ENCODE results near the gene B4GALT5. TPM values are rescaled to one million over a fixed set of nuclear protein-coding genes. Genes with fewer than 3 reads are reported as not detected.
"Not testable (repeated sequence)": the region's sequence is repeated elsewhere in the genome, so short reads cannot be mapped to it uniquely, and the experiment has no call there.

The B4GALT5 gene
- total and polyA plus RNA-seq, 2 donors from 2014 or later, result 21.4 to 73.3 TPM

- DNase-seq, result peak in 1 of 5 donors; percentile 46
- Histone ChIP-seq H3K9me3 (ENCODE audit: control insufficient read depth in 2 of 3, insufficient read depth in 1 of 3, low read length in 3 of 3) (no peaks in the 10 kb centered on the region), H3K27me3 (ENCODE audit: control insufficient read depth, insufficient read depth, low read length) (no peaks in the 10 kb centered on the region), H3K27ac (ENCODE audit: low read depth in 2 of 2, low read length in 2 of 2) (peak overlapping the region; percentile 5 to 78), H3K9ac (ENCODE audit: low read length in 3 of 3) (peak overlapping the region in 2 of 3 donors; percentile 24 to 52), H3K4me1 (ENCODE audit: control insufficient read depth in 2 of 3, insufficient read depth in 2 of 3, low read depth in 1 of 3, low read length in 3 of 3) (peaks cover 2 to 20% (median 15%) of the 10 kb centered on the region in 3 donors), H3K4me3 (ENCODE audit: low read length in 3 of 3) (peak overlapping the region in 1 of 3 donors; percentile 16), H3K36me3 (ENCODE audit: control insufficient read depth in 2 of 3, insufficient read depth in 3 of 3, low read length in 3 of 3) (no peaks in the 10 kb centered on the region)
- TF ChIP-seq CTCF (IDR thresholded peaks at IDR 0.05; ENCODE audit: borderline replicate concordance, extremely low read depth, insufficient read depth), result no peak
- no peak for FAIRE-seq
- intact Hi-C loops (cut with DNase I), result no loop called here
These were observed 7.0 kb downstream of the B4GALT5 start for GRCh38 chr20:49706630-49707091.

- H3K4me3 ChIP-seq (ENCODE audit: low read length in 3 of 3); intact Hi-C loops (cut with DNase I); H3K27ac ChIP-seq (ENCODE audit: low read depth in 2 of 2, low read length in 2 of 2); H3K27me3 ChIP-seq (ENCODE audit: control insufficient read depth, insufficient read depth, low read length); H3K9me3 ChIP-seq (ENCODE audit: control insufficient read depth in 2 of 3, insufficient read depth in 1 of 3, low read length in 3 of 3); H3K36me3 ChIP-seq (ENCODE audit: control insufficient read depth in 2 of 3, insufficient read depth in 3 of 3, low read length in 3 of 3); FAIRE-seq; DNase-seq: not testable (repeated sequence)
- peak overlapping the region in 1 of 3 donors; percentile 24 for H3K9ac ChIP-seq (ENCODE audit: low read length in 3 of 3)
- H3K4me1 ChIP-seq (ENCODE audit: control insufficient read depth in 2 of 3, insufficient read depth in 2 of 3, low read depth in 1 of 3, low read length in 3 of 3), result peaks cover 2 to 13% (median 10%) of the 10 kb centered on the region in 3 donors
These were observed 7.8 kb downstream of the B4GALT5 start for GRCh38 chr20:49705893-49706292.

GRCh38 chr20:49705358-49705757 lies 8.3 kb downstream of the B4GALT5 start:
- no peak overlapping the region for H3K9ac ChIP-seq (ENCODE audit: low read length in 3 of 3)
- intact Hi-C loops (cut with DNase I), result no loop called here
- no peak for DNase-seq
- H3K36me3 ChIP-seq (ENCODE audit: control insufficient read depth in 2 of 3, insufficient read depth in 3 of 3, low read length in 3 of 3), result no peaks in the 10 kb centered on the region
- no peaks in the 10 kb centered on the region for H3K27me3 ChIP-seq (ENCODE audit: control insufficient read depth, insufficient read depth, low read length)
- H3K9me3 ChIP-seq (ENCODE audit: control insufficient read depth in 2 of 3, insufficient read depth in 1 of 3, low read length in 3 of 3), result no peaks in the 10 kb centered on the region
- TF ChIP-seq CTCF (IDR thresholded peaks at IDR 0.05; ENCODE audit: borderline replicate concordance, extremely low read depth, insufficient read depth), result no peak
- peaks cover 2 to 13% (median 10%) of the 10 kb centered on the region in 3 donors for H3K4me1 ChIP-seq (ENCODE audit: control insufficient read depth in 2 of 3, insufficient read depth in 2 of 3, low read depth in 1 of 3, low read length in 3 of 3)
- FAIRE-seq, result no peak
- no peak overlapping the region for H3K27ac ChIP-seq (ENCODE audit: low read depth in 2 of 2, low read length in 2 of 2)
- no peak overlapping the region for H3K4me3 ChIP-seq (ENCODE audit: low read length in 3 of 3)

GRCh38 chr20:49704932-49705336 lies 8.7 kb downstream of the B4GALT5 start:
- intact Hi-C loops (cut with DNase I), result no loop called here
- H3K4me3 ChIP-seq (ENCODE audit: low read length in 3 of 3), result no peak overlapping the region
- H3K36me3 ChIP-seq (ENCODE audit: control insufficient read depth in 2 of 3, insufficient read depth in 3 of 3, low read length in 3 of 3), result no peaks in the 10 kb centered on the region
- FAIRE-seq, result no peak
- no peak overlapping the region for H3K9ac ChIP-seq (ENCODE audit: low read length in 3 of 3)
- no peaks in the 10 kb centered on the region for H3K27me3 ChIP-seq (ENCODE audit: control insufficient read depth, insufficient read depth, low read length)
- no peak for TF ChIP-seq CTCF (IDR thresholded peaks at IDR 0.05; ENCODE audit: borderline replicate concordance, extremely low read depth, insufficient read depth)
- no peaks in the 10 kb centered on the region for H3K9me3 ChIP-seq (ENCODE audit: control insufficient read depth in 2 of 3, insufficient read depth in 1 of 3, low read length in 3 of 3)
- H3K27ac ChIP-seq (ENCODE audit: low read depth in 2 of 2, low read length in 2 of 2), result no peak overlapping the region
- peaks cover 2 to 13% (median 10%) of the 10 kb centered on the region in 3 donors for H3K4me1 ChIP-seq (ENCODE audit: control insufficient read depth in 2 of 3, insufficient read depth in 2 of 3, low read depth in 1 of 3, low read length in 3 of 3)
- no peak for DNase-seq
